Prostate gland (tissue), 2 donors: ENCODE results near the gene PIK3C2G. TPM values are rescaled to one million over a fixed set of nuclear protein-coding genes. Genes with fewer than 3 reads are reported as not detected.

Experiments used
- DNase-seq: peaks from one replicate; pipeline ENCODE4 v3.0.0-alpha.2; 2019; ENCODE audit warnings: low spot score
- H3K27ac ChIP-seq, 2 donors: fragments of 200-600 bp; sonication (generic); 2 replicates each; pipeline ENCODE4 v1.5.1; 2017 to 2019
- H3K27me3 ChIP-seq: fragments of 200-600 bp; sonication (generic); replicated peaks from 2 replicates; pipeline ENCODE4 v1.5.1; 2019; ENCODE audit not compliant: insufficient read depth
- H3K36me3 ChIP-seq, 2 donors: fragments of 200-600 bp; sonication (generic); 1 replicate in 1 of 2; 2 replicates in 1 of 2; pipeline versions ENCODE4 v1.5.1 to v1.8.1; 2017 to 2019
- H3K4me1 ChIP-seq: fragments of 200-600 bp; sonication (generic); replicated peaks from 2 replicates; pipeline ENCODE4 v1.5.1; 2019
- H3K4me3 ChIP-seq, 2 donors: fragments of 200-600 bp; sonication (generic); 2 replicates each; pipeline ENCODE4 v1.5.1; 2017 to 2019
- H3K9me3 ChIP-seq: fragments of 200-600 bp; sonication (generic); 2 replicates; pipeline ENCODE4 v1.5.1; 2017
- CTCF ChIP-seq, 4 experiments: fragments of 200-600 bp in 2 of 4; fragments of 450-650 bp in 2 of 4; sonication (generic) in 2 of 4; IDR thresholded peaks; 1 replicate in 3 of 4; 2 replicates in 1 of 4; pipeline ENCODE4 v1.5.1; 2016 to 2019; ENCODE audit warnings: antibody characterized with exemption in 4 of 4, mild to moderate bottlenecking in 2 of 4, moderate library complexity in 2 of 4
- POLR2A ChIP-seq: fragments of 450-650 bp; IDR thresholded peaks from one replicate; pipeline ENCODE4 v1.6.1; 2016; ENCODE audit warnings: antibody characterized with exemption, mild to moderate bottlenecking
- POLR2AphosphoS5 ChIP-seq: sonication (generic); formaldehyde crosslinking; IDR thresholded peaks from one replicate; pipeline ENCODE4 v1.6.1; 2017; ENCODE audit warnings: antibody characterized with exemption
- WGBS: methylation state at CpG from one replicate; pipeline ENCODE4 v1.1.5; 2018; 5-methylcytosine and 5-hydroxymethylcytosine counted together
- intact Hi-C: fragments of 100-400 bp; cut with DNase I; formaldehyde crosslinking; loops from one replicate; pipeline ENCODE4 v1.14.2; 2022
- total RNA-seq, 2 donors: library from RNA; depleted of rRNA; stranded (reverse); fragments of >200 nt; gene quantifications; one replicate each; pipeline ENCODE4 v1.1.0, GENCODE V29; 2016

Gene PIK3C2G
- total RNA-seq, 2 donors from 2014 or later, result 1.4 to 2.1 TPM

- Histone ChIP-seq H3K27ac (no peak overlapping the region), H3K9me3 (no peaks in the 10 kb centered on the region), H3K4me3 (no peak overlapping the region), H3K27me3 (no peaks in the 10 kb centered on the region), H3K36me3 (no peaks in the 10 kb centered on the region), H3K4me1 (no peaks in the 10 kb centered on the region)
- DNase-seq, result no peak
- TF ChIP-seq POLR2AphosphoS5 (no peak), POLR2A (no peak), CTCF (IDR thresholded peaks at IDR 0.05) (no peak)
- intact Hi-C loops, result no loop called here
- WGBS, result 93% methylated on average over 3 of the region's 3 CpGs
These were observed 217.9 kb downstream of the PIK3C2G start for GRCh38 chr12:18479256-18479655.

- Histone ChIP-seq H3K9me3 (no peaks in the 10 kb centered on the region), H3K27me3 (no peaks in the 10 kb centered on the region), H3K27ac (no peak overlapping the region), H3K4me3 (no peak overlapping the region), H3K4me1 (no peaks in the 10 kb centered on the region), H3K36me3 (no peaks in the 10 kb centered on the region)
- DNase-seq, result no peak
- WGBS, result 64% methylated on average over 2 of the region's 2 CpGs
- TF ChIP-seq POLR2AphosphoS5, result no peak
- TF ChIP-seq POLR2A, result no peak
- TF ChIP-seq CTCF (IDR thresholded peaks at IDR 0.05), result no peak
- intact Hi-C loops, result no loop called here
These were observed 221.3 kb downstream of the PIK3C2G start for GRCh38 chr12:18482601-18483120.

GRCh38 chr12:18483698-18484325, 222.5 kb downstream of the PIK3C2G start:
- TF ChIP-seq POLR2AphosphoS5 (peak; percentile 27), POLR2A (no peak), CTCF (IDR thresholded peaks at IDR 0.05) (no peak)
- no peaks in the 10 kb centered on the region for H3K4me1 ChIP-seq
- no peak for DNase-seq

GRCh38 chr12:18486036-18486435, 224.7 kb downstream of the PIK3C2G start:
- intact Hi-C loops, result no loop called here
- Histone ChIP-seq H3K4me3 (no peak overlapping the region), H3K9me3 (no peaks in the 10 kb centered on the region), H3K27ac (no peak overlapping the region), H3K27me3 (no peaks in the 10 kb centered on the region), H3K4me1 (no peaks in the 10 kb centered on the region), H3K36me3 (no peaks in the 10 kb centered on the region)
- 79% methylated on average over 2 of the region's 2 CpGs for WGBS
- TF ChIP-seq POLR2A (no peak), POLR2AphosphoS5 (no peak), CTCF (IDR thresholded peaks at IDR 0.05) (no peak)
- DNase-seq, result no peak

More at GRCh38 chr12:18483698-18484325, 222.5 kb downstream of the PIK3C2G start:
- no peaks in the 10 kb centered on the region for H3K27me3 ChIP-seq
- no peak overlapping the region for H3K27ac ChIP-seq
- H3K9me3 ChIP-seq, result no peaks in the 10 kb centered on the region
- H3K36me3 ChIP-seq, result no peaks in the 10 kb centered on the region
- intact Hi-C loops, result no loop called here
- H3K4me3 ChIP-seq, result no peak overlapping the region
- WGBS, result 61% methylated on average over 3 of the region's 3 CpGs

GRCh38 chr12:18487509-18487908, 226.2 kb downstream of the PIK3C2G start:
- Histone ChIP-seq H3K27me3 (no peaks in the 10 kb centered on the region), H3K27ac (no peak overlapping the region), H3K4me1 (no peaks in the 10 kb centered on the region), H3K4me3 (no peak overlapping the region), H3K36me3 (no peaks in the 10 kb centered on the region), H3K9me3 (no peaks in the 10 kb centered on the region)
- TF ChIP-seq POLR2A (no peak), CTCF (IDR thresholded peaks at IDR 0.05) (no peak), POLR2AphosphoS5 (no peak)
- intact Hi-C loops, result no loop called here
- WGBS, result 76% methylated on average over 3 of the region's 3 CpGs
- no peak for DNase-seq
